A673 (cell line): Measurements from ENCODE around the gene RSPH6A.

Source experiments
- EZH2 ChIP-seq: fragments of 200-600 bp; sonication (generic); IDR thresholded peaks from 2 replicates; pipeline ENCODE4 v1.6.1; 2017; ENCODE audit warnings: borderline replicate concordance, low read depth, mild to moderate bottlenecking, mixed read lengths, antibody characterized with exemption, low read length; ENCODE audit not compliant: poor library complexity, severe bottlenecking
- TF ChIP-seq, protein P1 (sequence below): fragments of 300-800, 200-600 bp; sonication (generic); conservative IDR thresholded peaks from 2 replicates; pipeline ENCODE4 v1.5.1; 2017; ENCODE audit warnings: low read depth, mild to moderate bottlenecking, antibody characterized with exemption, low read length, moderate library complexity, mixed read lengths

DNA sequence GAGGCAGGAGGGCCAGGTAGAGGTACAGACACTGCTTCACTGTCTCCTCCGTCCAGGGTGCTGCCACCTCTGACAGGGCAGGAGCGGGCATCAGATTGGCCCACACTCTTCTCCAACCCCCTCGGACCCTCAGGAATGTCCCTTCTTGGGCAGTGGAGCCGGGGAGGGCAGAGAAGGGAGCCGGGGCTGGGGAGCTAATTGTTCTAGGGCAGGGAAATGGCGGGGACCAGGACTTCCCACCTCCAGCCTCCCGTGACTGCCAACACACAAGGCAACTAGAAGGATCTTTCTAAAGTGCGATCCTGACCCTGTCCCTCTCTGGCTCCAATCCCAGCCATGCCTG lies 10.1 kb upstream of the RSPH6A start:
- TF ChIP-seq, protein P1, sequence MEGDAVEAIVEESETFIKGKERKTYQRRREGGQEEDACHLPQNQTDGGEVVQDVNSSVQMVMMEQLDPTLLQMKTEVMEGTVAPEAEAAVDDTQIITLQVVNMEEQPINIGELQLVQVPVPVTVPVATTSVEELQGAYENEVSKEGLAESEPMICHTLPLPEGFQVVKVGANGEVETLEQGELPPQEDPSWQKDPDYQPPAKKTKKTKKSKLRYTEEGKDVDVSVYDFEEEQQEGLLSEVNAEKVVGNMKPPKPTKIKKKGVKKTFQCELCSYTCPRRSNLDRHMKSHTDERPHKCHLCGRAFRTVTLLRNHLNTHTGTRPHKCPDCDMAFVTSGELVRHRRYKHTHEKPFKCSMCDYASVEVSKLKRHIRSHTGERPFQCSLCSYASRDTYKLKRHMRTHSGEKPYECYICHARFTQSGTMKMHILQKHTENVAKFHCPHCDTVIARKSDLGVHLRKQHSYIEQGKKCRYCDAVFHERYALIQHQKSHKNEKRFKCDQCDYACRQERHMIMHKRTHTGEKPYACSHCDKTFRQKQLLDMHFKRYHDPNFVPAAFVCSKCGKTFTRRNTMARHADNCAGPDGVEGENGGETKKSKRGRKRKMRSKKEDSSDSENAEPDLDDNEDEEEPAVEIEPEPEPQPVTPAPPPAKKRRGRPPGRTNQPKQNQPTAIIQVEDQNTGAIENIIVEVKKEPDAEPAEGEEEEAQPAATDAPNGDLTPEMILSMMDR: no peak
- no peak for TF ChIP-seq EZH2
